D721Med (cell line): ENCODE results near the gene TESK2.
A peak's percentile ranks its signal among the peaks of the same experiment; 100 is the strongest.

Source experiments
- DNase-seq: peaks from one replicate; pipeline ENCODE4 v3.0.0; 2011; ENCODE audit warnings: low spot score; ENCODE audit not compliant: insufficient read length
- FAIRE-seq: peaks from 2 replicates; lab custom pipeline; 2011; peaks lifted over from hg19 to GRCh38; lab: Jason Lieb, UNC
- CTCF ChIP-seq: IDR thresholded peaks from 2 replicates; pipeline ENCODE4 v1.5.1; 2012; ENCODE audit warnings: mild to moderate bottlenecking, control low read depth; ENCODE audit not compliant: insufficient read depth; ENCODE audit errors: missing control alignments

TESK2 gene

GRCh38 chr1:45304311-45305081 is 186.5 kb downstream of the TESK2 start:
- DNase-seq (no peak), FAIRE-seq (no peak)
- TF ChIP-seq CTCF, result no peak

GRCh38 chr1:45303520-45304310 is 187.2 kb downstream of the TESK2 start:
- DNase-seq (peak; percentile 86), FAIRE-seq (no peak)
- peak; percentile 66 for TF ChIP-seq CTCF

GRCh38 chr1:45302505-45303150 is 188.3 kb downstream of the TESK2 start:
- FAIRE-seq (no peak), DNase-seq (no peak)
- no peak for TF ChIP-seq CTCF

GRCh38 chr1:45300669-45300997 is 190.3 kb downstream of the TESK2 start:
- DNase-seq, result no peak
- no peak for FAIRE-seq
- TF ChIP-seq CTCF, result no peak

GRCh38 chr1:45299981-45300668 is 190.8 kb downstream of the TESK2 start:
- peak; percentile 85 for TF ChIP-seq CTCF
- FAIRE-seq (peak; percentile 41), DNase-seq (no peak)

- no peak for DNase-seq
- no peak for FAIRE-seq
- no peak for TF ChIP-seq CTCF
Observed at GRCh38 chr1:45299296-45299695, 191.7 kb downstream of the TESK2 start.
